GM21360 (cell line): Measurements from ENCODE around the gene CORT.
"Not testable (repeated sequence)": the region's sequence is repeated elsewhere in the genome, so short reads cannot be mapped to it uniquely, and the experiment has no call there.

Experiments
- ATAC-seq: cut with Tn5 transposase; IDR thresholded peaks from one replicate; pipeline ENCODE4 v1.9.1; 2021; ENCODE audit warnings: mild to moderate bottlenecking, moderate library complexity; ENCODE audit not compliant: unreplicated experiment

Gene CORT, protein sequence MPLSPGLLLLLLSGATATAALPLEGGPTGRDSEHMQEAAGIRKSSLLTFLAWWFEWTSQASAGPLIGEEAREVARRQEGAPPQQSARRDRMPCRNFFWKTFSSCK

DNA sequence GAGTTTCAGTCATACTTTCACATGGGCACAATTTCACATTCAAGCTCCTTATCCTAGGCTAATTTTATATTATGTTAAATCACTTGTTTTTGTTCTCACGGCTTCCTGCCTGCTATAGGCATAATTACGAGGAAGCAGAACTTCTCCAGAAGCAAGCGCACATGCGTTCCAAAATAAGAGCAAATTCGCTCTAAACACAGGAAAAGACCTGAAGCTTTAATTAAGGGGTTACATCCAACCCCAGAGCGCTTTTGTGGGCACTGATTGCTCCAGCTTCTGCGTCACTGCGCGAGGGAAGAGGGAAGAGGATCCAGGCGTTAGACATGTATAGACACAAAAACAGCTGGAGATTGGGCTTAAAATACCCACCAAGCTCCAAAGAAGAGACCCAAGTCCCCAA, at the start of gene CORT:
TSS of gene CORT (plus strand) at position 281 of the 400 bp plus-strand sequence. CDS start 193 bp downstream, outside the sequence.
- ATAC-seq: no peak

DNA sequence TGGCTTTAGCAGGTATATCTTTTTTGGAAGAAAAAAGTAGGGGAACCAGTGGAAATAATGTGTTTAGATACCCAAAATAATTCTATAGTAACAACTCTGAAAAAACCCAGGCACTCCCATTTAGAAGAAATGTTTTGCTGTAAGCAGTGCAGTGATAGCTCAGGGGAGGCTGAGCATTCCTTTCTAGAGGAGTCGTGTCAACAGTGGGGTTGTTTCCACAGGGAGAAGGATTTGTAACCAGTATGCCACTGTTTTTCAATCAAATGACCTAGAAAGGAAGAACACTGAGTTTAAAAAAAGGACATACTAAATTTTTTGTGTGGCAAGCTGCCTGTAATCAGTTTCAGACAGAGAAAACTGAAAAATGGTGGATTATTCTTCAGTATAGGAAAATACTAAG, 48.5 kb upstream of the CORT start:
- ATAC-seq: no peak

DNA sequence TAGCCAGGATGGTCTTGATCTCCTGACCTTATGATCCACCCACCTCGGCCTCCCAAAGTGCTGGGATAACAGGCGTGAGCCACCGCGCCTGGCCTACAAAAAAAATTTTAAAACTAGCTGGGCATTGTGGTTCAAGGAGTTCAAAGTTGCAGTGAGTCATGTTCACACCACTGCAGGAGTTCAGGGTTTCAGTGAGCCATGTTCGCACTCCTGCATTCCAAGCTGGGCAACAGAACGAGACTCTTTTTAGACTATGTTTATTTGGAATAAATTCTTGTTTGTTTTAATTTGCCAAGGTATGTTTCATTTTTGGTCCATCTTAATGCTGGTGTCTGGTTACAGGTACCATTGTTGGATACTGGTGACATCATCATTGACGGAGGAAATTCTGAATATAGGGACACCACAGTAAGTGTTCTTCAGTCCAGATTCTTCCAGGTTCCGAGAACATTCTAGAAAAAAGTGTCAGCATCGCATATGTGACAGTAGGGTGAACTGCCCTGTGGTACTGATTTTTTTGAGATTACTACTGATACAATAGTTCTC, 47.0 kb upstream of the CORT start:
- no peak for ATAC-seq

DNA sequence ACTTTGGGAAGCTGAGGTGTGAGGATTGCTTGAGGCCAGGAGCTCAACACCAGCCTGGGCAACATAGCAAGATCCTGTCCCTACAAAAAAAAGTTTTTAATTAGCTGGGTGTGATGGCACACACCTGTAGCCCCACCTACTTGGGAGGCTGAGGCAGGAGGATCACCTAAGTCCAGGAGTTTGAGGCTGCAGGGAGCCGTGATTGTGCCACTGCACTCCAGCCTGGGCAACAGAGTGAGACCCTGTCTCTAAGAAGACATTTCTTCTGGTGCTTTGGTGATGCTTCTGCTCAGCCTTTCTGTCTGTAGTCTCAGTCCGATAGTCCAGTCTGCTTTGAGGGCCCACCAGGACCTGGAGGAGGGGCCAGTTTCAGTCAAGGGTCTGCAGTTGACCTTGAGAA, 42.6 kb upstream of the CORT start:
- no peak for ATAC-seq

DNA sequence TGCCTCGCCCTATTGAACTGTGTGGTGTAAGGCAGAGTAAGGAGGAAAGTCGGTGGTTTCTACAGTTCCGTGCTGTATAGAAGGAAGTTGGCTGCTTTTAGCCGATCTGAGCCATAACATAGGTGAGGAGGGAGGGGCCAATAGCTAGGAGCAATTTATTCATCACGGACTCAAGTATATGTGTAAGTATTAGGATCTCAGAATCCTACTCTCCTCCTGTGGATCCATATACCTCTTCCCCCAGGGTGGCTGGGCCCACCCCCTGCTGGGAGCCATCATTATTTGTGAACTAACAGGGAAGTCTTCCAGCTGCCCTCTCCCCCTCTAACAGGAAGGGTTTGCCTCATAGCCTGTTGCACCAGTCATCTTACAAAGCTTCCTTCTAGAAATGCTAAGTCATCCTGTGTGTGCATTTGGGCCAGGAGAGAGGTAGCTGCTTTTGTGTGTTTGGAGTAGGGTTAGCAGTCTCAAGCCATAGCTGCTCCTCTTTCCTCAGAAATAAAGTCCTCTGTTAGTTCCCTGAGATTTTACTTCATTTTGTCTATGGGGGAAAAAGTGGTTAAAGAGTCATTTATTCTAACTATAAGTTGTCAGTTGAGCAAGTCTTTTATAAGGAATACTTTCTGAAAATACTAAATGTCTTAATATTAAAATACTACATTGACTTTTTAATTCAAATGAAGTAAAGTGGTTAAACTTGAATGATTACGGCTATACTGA, 34.5 kb upstream of the CORT start:
- ATAC-seq: no peak

DNA sequence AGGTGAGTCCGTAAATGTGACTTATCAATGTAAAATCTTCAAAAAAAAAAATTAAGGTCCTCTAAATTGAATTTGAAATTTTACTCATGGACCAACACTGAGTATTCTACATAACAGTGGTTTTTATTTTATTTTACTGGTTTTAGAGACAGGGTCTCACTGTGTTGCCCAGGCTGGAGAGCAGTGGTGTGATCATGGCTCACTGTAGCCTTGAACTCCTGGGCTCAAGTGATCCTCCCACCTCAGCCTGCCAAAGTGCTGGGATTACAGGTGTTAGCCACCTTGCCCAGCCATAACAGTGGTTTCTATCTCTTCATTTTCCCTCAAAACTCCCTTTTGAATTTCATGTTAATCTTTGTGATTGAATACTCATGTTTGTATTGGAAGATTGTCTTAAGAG, 33.9 kb upstream of the CORT start:
- ATAC-seq: not testable (repeated sequence)

DNA sequence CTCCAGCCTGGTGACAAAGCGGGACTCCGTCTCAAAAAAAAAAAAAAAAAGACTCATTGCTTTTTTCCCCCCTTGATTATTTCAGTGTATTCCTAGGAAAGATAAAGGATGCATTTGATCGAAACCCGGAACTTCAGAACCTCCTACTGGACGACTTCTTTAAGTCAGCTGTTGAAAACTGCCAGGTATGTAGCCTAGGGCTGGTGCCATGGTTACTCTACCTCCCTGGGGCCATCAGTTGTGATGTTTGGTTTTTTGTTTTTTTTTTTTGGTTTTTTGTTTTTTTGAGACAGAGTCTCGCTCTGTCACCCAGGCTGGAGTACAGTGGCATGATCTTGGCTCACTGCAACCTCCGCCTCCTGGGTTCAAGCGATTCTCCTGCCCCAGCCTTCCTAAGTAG, 31.1 kb upstream of the CORT start:
- not testable (repeated sequence) for ATAC-seq

DNA sequence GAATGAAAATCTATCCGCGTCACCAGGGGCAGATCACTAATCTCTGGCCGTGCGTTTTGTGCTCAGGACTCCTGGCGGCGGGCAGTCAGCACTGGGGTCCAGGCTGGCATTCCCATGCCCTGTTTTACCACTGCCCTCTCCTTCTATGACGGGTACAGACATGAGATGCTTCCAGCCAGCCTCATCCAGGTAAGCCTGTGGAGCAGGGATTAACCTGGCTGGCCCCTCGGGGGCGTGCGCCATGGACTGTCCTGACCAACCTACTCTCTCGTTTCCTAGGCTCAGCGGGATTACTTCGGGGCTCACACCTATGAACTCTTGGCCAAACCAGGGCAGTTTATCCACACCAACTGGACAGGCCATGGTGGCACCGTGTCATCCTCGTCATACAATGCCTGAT, 30.5 kb upstream of the CORT start:
- ATAC-seq: no peak

DNA sequence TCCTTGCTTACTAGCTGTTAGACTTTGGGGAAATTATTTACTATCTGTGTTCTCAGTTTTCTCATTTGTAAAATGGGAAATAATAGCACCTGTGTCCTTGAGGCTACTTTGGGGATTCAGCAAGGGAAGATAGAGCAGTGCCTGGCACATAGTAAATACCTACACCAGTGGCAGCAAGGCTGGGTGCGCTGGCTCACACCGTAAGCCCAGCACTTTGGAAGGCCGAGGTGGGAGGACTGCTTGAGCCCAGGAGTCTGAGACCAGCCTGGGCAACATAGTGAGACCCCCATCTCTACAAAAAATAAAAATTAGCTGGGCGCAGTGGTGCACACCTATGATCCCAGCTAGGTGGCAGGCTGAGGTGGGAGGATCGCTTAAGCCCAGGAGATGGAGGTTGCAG, 28.2 kb upstream of the CORT start:
- ATAC-seq: no peak

DNA sequence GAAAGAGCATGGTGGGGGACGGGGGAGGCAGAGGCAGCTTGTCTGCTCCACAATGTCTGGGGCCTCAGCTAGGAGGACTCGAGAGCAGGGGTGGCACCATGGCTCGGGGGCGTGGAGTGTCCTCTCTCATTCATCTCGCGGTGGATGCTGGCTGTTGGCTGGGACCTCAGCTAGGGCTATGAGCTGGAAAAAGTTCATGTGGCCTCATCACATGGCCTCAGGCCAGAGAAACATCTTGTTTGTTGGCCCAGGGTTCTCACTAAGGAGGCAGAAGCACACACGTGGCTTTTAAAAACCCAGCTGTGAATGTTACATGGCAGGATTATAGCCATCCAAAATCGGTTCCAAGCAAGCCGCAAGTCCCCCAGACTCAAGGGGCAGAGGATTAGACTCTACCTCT, 25.8 kb upstream of the CORT start:
- no peak for ATAC-seq

DNA sequence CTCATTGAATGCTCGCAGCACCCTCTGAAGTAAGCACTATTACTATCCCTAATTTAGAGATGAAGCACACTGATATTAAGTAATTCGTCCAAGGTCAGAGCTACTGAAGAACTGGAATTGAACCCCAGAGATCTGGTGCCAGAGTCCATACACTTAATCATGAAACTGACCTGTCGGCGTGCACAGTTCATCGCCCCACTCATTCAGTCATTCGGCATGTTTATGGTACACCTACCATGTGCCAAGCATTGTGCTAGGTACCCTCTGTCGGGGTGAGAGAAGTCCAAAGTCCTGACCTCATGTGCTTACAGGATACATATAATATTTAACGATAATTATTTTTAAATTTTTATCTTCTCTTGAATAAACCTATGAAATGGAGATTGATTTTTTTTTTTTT, 25.2 kb upstream of the CORT start:
- no peak for ATAC-seq

DNA sequence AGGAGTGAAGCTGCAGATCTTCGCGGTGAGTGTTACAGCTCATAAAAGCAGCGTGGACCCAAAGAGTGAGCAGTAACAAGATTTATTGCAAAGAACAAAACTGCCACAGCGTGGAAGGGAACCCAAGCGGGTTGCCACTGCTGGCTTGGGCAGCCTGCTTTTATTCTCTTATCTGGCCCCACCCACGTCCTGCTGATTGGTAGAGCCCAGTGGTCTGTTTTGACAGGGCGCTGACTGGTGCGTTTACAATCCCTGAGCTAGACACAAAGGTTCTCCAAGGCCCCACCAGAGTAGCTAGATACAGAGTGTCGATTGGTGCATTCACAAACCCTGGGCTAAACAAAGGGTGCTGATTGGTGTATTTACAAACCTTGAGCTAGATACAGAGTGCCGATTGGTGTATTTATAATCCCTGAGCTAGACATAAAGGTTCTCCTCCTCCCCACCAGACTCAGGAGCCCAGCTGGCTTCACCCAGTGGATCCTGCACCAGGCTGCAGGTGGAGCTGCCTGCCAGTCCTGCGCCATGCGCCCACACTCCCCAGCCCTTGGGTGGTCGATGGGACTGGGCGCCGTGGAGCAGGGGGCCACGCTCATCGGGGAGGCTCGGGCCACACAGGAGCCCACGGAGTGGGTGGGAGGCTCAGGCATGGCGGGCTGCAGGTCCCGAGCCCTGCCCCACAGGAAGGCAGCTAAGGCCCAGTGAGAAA, 23.9 kb upstream of the CORT start:
- not testable (repeated sequence) for ATAC-seq

DNA sequence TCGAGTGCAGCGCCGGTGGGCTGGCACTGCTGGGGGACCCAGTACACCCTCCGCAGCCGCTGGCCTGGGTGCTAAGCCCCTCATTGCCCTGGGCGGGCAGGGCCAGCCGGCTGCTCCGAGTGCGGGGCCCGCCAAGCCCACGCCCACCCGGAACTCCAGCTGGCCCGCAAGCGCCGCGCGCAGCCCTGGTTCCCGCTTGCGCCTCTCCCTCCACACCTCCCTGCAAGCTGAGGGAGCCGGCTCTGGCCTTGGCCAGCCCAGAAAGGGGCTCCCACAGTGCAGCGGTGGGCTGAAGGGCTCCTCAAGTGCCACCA, 23.3 kb upstream of the CORT start:
- ATAC-seq: not testable (repeated sequence)

DNA sequence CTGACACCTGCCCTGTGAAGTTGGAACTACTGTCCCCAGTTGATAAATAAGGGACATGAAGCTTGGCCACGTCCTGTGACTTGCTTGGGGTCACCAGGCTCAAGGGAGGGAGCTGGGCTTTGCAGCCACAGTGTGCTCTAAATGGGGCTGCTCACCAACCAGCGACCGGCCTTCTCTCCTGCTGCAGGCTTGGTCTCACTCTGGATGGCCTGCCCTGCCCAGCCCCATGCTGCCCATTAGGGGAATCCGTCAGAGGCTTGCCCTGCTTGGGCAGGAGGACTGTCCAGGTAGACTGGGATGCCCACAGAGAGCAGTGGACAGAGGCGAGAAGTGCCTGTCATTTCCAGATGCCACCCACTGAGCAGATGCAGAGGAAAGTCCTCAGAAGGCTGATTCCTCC, 20.8 kb upstream of the CORT start:
- no peak for ATAC-seq

DNA sequence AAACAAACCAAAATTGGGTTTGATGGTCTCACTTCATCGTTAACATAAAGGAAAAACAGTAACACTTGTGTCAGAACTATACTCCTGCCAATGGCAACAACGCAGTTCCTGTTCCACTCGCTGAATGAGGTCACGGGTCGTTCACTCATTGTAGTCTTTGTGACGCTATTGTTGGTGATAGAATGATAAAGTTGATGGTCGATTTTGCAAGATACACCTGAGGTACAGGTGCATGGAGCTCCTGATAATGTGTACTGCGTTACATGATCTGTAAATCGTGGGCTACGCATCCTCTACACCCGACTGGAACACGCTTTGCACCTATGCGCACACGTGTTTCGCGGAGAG, 20.0 kb upstream of the CORT start:
- ATAC-seq: no peak

DNA sequence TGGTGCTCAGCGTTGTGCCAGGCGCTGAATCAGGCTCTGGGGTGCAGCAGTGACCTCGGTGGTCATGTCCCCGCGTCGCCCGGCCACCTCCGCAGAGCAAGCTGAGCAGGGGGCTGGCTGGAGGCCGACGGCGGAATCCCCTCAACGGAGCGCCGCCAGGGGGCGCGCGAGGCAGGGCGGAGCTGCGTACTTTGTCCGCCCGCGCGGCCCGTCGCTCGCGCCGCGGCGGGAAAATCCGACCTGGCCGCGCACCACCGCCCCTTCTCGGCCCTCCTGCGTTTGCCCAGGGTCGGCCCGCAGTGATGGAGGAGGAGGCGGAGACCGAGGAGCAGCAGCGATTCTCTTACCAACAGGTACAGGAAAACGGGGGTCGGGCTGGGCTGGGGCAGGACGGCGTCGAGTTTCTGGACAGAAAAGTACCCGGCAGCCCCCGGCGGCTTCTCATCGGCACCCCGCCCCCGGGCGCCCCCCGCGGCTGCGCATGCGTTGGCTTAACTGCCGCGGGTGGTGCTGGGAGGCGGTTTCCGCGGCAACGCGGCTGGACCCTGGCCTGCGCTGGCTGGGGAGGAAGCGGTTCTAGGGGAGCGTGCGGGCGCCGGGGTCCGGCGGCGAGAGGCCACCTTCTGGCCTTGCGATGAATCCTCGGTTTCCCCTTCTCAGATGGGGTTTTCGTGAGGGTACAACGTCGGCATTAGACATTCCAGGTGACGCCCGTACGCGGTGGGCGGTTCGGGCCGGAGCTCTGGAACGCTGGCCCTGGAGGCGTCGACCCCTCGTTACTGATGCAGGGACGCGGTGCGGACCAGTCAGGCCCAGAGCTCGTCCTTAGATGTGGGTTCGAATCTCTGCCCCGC, 19.4 kb upstream of the CORT start, which contains the start of gene CENPS:
TSS of gene CENPS (plus strand) at position 218 of the 854 bp plus-strand sequence. CDS start at position 303, 85 bp downstream.
- ATAC-seq: peak; percentile 69

DNA sequence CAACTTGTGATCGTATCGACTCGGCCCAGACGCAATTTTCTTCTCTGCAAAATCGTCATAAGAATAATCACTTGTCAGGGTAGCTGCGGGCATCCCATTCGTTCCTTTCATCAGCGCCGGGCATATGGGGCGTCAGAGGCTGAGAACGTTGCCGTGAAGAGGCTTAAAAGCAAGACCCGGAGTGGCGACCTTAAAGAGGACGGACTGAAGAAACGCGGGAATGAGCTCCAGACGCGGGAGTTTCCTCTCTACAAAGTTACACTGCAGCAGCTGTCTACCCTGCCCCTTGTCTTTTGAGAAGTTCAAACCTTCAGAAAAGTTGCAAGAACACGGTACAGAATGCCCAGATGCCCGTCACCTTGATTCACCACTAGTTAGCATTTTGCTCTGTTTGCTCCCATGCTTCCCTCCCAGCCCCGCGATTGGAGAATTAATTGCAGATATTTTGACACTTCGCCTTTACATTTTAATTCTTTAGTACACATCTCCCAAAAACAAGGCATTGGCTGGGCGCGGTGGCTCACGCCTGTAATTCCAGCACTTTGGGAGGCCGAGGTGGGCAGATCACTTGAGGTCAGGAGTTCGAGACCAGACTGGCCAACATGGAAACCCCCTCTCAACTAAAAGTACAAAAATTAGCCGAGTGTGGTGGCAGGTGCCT, 18.6 kb upstream of the CORT start:
- ATAC-seq: no peak

DNA sequence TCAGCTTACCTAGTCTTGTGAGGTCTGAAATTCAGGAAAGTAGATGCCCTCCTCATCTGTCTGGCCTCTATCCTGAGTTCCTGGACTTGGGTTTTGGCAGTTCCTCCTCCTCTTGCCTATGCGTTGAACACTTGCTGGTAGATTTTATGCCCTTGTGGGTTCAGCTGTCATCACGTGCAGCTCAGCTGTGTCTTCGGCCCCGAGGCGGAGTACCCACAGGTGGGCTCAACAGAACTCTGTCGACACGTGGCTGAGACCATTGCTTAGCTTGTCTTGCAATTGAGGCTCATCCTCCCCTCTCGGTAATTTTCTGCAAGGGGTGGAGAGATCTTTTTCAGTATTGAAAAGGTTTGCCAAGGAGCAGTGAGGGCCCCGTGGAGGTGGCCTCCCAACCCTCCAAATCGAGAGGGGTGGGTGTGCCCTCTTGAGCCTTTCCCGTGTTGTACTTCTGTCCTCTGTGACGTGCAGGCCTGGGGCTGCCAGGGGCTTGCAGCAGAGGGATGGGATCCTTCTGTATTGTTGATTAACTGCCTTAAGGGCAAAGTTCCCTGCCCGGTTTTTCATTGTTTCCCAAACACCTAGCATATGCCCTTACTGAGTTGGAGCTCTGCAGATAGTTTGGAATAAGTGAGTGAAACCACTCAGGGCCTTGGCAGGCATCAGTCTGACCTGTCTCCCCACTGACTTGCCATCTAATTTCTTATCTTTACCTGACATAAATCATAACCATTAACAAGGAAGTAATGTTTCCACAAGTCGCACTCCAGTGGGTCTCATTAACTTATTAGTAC, 16.7 kb upstream of the CORT start:
- no peak for ATAC-seq

DNA sequence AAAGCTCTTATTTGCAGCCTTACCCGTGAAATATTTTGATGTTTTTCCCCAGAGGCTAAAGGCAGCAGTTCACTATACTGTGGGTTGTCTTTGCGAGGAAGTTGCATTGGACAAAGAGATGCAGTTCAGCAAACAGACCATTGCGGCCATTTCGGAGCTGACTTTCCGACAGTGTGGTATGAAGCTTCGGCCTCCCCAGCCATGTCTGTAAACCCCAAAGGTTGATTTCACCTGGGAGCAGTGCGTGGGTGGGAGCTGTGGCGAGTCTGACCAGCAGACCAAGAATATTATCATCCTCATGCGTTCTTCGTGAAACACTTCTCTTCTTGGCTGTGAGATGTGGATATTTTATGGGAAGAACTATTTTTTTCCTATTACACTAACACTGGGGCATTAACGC, 16.0 kb upstream of the CORT start:
- no peak for ATAC-seq

DNA sequence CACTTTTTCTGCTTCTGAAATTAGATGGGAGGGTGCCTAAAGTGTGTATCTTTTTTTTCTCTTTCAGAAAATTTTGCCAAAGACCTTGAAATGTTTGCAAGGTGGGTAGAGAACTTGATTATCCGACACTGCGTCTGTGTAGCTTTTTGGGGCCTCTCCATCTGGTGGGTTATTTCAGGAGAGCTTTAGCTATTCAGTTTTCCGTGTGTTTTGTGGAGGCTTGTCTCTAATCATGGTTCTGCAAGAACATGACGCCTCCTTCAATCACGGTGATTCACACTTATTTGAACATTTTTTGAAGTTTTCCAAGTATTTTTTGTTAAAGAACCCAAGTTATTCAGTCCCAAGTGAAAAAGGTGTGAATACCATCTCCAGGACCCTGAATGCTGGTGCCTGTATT, 15.2 kb upstream of the CORT start:
- ATAC-seq: no peak
